Measurements from ENCODE around the gene ZNF628. TPM values are rescaled to one million over a fixed set of nuclear protein-coding genes. Genes with fewer than 3 reads are reported as not detected.

ZNF628 gene
- polyA plus RNA-seq, 3 donors: 0.50 to 3.1 TPM; not detected in 1

GRCh38 chr19:55491546-55492360 lies 15.3 kb downstream of the ZNF628 start:
- WGBS (ENCODE audit: insufficient coverage): 86% methylated on average over 16 of the region's 24 CpGs
- peak overlapping the region in 1 of 7 donors; percentile 8 for H3K27ac Mint-ChIP-seq

DNA sequence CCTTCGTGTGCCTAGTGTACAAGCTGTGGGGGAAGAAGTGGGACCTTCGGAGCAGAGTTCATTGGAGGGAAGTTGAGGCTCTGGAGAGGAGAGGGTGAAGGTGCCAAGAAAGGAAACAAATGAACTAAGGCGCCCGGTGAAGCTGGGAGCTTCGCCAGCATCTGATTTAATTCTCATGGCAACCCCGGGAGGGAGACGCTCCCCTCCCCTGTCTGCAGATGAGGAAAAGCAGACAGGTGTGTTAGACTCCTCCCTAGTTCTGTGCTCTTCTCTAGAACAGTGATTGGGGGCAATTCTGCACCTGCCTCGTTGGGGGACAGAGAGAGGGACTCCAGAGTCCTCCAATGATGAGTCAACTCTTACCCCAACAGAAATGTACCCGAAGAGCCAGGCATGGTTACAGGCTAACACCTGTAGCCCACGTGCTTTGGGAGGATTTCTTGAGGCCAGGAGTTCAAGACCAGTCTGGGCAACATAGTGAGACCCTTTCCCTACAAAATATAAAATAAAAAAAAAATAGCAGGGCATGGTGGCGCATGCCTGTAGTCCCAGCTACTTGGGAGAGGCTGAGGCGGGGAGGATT lies 16.0 kb downstream of the ZNF628 start:
- Histone ChIP-seq H3K27ac (ENCODE audit: low read depth in 1 of 2, low read length in 2 of 2) (no peak overlapping the region), H4K20me1 (ENCODE audit: insufficient read depth, low read length) (no peaks in the 10 kb centered on the region), H3K4me1 (ENCODE audit: control insufficient read depth in 1 of 2, insufficient read depth in 2 of 2, low read length in 2 of 2) (no peaks in the 10 kb centered on the region), H3K4me2 (replicated peaks; ENCODE audit: extremely low read depth, low read length, poor library complexity, severe bottlenecking) (no peak overlapping the region), H3K4me3 (replicated peaks in 1 of 3; ENCODE audit: low read depth in 2 of 3, low read length in 3 of 3) (no peak overlapping the region), H3K79me2 (ENCODE audit: insufficient read depth, low read length) (no peaks in the 10 kb centered on the region), H3K27me3 (ENCODE audit: control insufficient read depth in 2 of 2, insufficient read depth in 2 of 2, low read length in 2 of 2) (peaks cover 0 to 9% of the 10 kb centered on the region in 2 donors), H3K9ac (ENCODE audit: insufficient read depth, low read length, poor library complexity, severe bottlenecking) (no peak overlapping the region), H3K9me3 (replicated peaks in 1 of 2; ENCODE audit: control insufficient read depth in 1 of 2, insufficient read depth in 1 of 2, low read length in 2 of 2) (no peaks in the 10 kb centered on the region), H2AFZ (ENCODE audit: insufficient read depth, low read depth, low read length, poor library complexity, severe bottlenecking) (no peak overlapping the region), H3K36me3 (replicated peaks in 1 of 2; ENCODE audit: control insufficient read depth in 1 of 2, insufficient read depth in 2 of 2, low read length in 2 of 2) (no peaks in the 10 kb centered on the region)
- Mint-ChIP-seq H3K36me3 (no peaks in the 10 kb centered on the region), H3K27ac (peak overlapping the region in 1 of 7 donors; percentile 8), H3K27me3 (ENCODE audit: low read depth in 3 of 3) (peaks cover 14 to 38% (median 24%) of the 10 kb centered on the region in 3 donors), H3K4me3 (peak overlapping the region in 1 of 2 donors; percentile 17), H3K9me3 (peaks cover 0 to 3% (median 0%) of the 10 kb centered on the region in 7 donors), H3K4me1 (peaks cover 4% of the 10 kb centered on the region)
- 57% methylated on average over 5 of the region's 12 CpGs for WGBS (ENCODE audit: insufficient coverage)
- DNase-seq: no peak
- intact Hi-C loops (cut with micrococcal nuclease): no loop called here
- TF ChIP-seq, protein P1, sequence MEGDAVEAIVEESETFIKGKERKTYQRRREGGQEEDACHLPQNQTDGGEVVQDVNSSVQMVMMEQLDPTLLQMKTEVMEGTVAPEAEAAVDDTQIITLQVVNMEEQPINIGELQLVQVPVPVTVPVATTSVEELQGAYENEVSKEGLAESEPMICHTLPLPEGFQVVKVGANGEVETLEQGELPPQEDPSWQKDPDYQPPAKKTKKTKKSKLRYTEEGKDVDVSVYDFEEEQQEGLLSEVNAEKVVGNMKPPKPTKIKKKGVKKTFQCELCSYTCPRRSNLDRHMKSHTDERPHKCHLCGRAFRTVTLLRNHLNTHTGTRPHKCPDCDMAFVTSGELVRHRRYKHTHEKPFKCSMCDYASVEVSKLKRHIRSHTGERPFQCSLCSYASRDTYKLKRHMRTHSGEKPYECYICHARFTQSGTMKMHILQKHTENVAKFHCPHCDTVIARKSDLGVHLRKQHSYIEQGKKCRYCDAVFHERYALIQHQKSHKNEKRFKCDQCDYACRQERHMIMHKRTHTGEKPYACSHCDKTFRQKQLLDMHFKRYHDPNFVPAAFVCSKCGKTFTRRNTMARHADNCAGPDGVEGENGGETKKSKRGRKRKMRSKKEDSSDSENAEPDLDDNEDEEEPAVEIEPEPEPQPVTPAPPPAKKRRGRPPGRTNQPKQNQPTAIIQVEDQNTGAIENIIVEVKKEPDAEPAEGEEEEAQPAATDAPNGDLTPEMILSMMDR (IDR thresholded peaks at IDR 0.05): no peak

More at GRCh38 chr19:55491546-55492360, 15.3 kb downstream of the ZNF628 start:
- H3K9me3 ChIP-seq (replicated peaks in 1 of 2; ENCODE audit: control insufficient read depth in 1 of 2, insufficient read depth in 1 of 2, low read length in 2 of 2): no peaks in the 10 kb centered on the region
- peaks cover 16 to 40% (median 24%) of the 10 kb centered on the region in 3 donors for H3K27me3 Mint-ChIP-seq (ENCODE audit: low read depth in 3 of 3)
- H3K4me1 ChIP-seq (ENCODE audit: control insufficient read depth in 1 of 2, insufficient read depth in 2 of 2, low read length in 2 of 2): no peaks in the 10 kb centered on the region
- H3K36me3 ChIP-seq (replicated peaks in 1 of 2; ENCODE audit: control insufficient read depth in 1 of 2, insufficient read depth in 2 of 2, low read length in 2 of 2): no peaks in the 10 kb centered on the region
- peaks cover 6% of the 10 kb centered on the region for H3K4me1 Mint-ChIP-seq
- H3K27me3 ChIP-seq (ENCODE audit: control insufficient read depth in 2 of 2, insufficient read depth in 2 of 2, low read length in 2 of 2): peaks cover 0 to 9% of the 10 kb centered on the region in 2 donors
- no peak for DNase-seq
- no peak overlapping the region for H3K9ac ChIP-seq (ENCODE audit: insufficient read depth, low read length, poor library complexity, severe bottlenecking)
- peak overlapping the region in 1 of 2 donors; percentile 17 for H3K4me3 Mint-ChIP-seq
- no peaks in the 10 kb centered on the region for H4K20me1 ChIP-seq (ENCODE audit: insufficient read depth, low read length)
- H2AFZ ChIP-seq (ENCODE audit: insufficient read depth, low read depth, low read length, poor library complexity, severe bottlenecking): no peak overlapping the region
- H3K4me2 ChIP-seq (replicated peaks; ENCODE audit: extremely low read depth, low read length, poor library complexity, severe bottlenecking): no peak overlapping the region
- H3K79me2 ChIP-seq (ENCODE audit: insufficient read depth, low read length): no peaks in the 10 kb centered on the region
- H3K27ac ChIP-seq (ENCODE audit: low read depth in 1 of 2, low read length in 2 of 2): no peak overlapping the region
- H3K4me3 ChIP-seq (replicated peaks in 1 of 3; ENCODE audit: low read depth in 2 of 3, low read length in 3 of 3): no peak overlapping the region
- TF ChIP-seq, protein P1 (IDR thresholded peaks at IDR 0.05): no peak
- intact Hi-C loops (cut with micrococcal nuclease): no loop called here
- H3K9me3 Mint-ChIP-seq: peaks cover 0 to 3% (median 0%) of the 10 kb centered on the region in 7 donors
- no peaks in the 10 kb centered on the region for H3K36me3 Mint-ChIP-seq
